Panc1 (cell line): ENCODE measurements around the gene IGFBP4. TPM values are rescaled to one million over a fixed set of nuclear protein-coding genes. Genes with fewer than 3 reads are reported as not detected.

ENCODE experiments used
- ATAC-seq: fragments of 200-7000 bp; cut with Tn5 transposase; 2 replicates; pipeline ENCODE4 v1.9.1; 2020; ENCODE audit warnings: mild to moderate bottlenecking, moderate library complexity
- BruUV-seq: library from RNA; stranded (reverse); fragments of 400-500 nt; replicated peaks from 2 replicates; lab custom pipeline; 2021; lab: Mats Ljungman, UMichigan
- CTCF ChIA-PET: fragments of 300-600 bp; sonication (Branson Sonifier 250); formaldehyde crosslinking; loops from one replicate; lab custom pipeline; 2022; ENCODE audit warnings: antibody characterized with exemption; lab: Charles Lee
- POLR2A ChIA-PET: fragments of 300-600 bp; sonication (Branson Sonifier 250); formaldehyde crosslinking; loops from one replicate; lab custom pipeline; 2022; ENCODE audit warnings: antibody characterized with exemption; lab: Charles Lee
- DNase-seq: peaks from one replicate; pipeline ENCODE4 v3.0.0-alpha.2; 2010; ENCODE audit warnings: low read depth, low spot score
- H3K27ac ChIP-seq: 2 replicates; pipeline ENCODE4 v1.5.1; 2011; ENCODE audit warnings: mild to moderate bottlenecking, low read length, inconsistent platforms
- H3K27me3 ChIP-seq: fragments of 200-500 bp; sonication (Bioruptor generic); 2 replicates; pipeline ENCODE4 v1.6.0; 2014; ENCODE audit warnings: low read length, inconsistent platforms; ENCODE audit not compliant: control insufficient read depth, insufficient read depth
- H3K36me3 ChIP-seq: fragments of 200-500 bp; sonication (Bioruptor generic); 2 replicates; pipeline ENCODE4 v1.5.1; 2014; ENCODE audit warnings: inconsistent platforms, mild to moderate bottlenecking, low read length, moderate library complexity; ENCODE audit not compliant: control insufficient read depth, insufficient read depth
- H3K4me1 ChIP-seq: 2 replicates; pipeline ENCODE4 v1.5.1; 2011; ENCODE audit warnings: inconsistent platforms, mild to moderate bottlenecking, low read length, moderate library complexity; ENCODE audit not compliant: control insufficient read depth, insufficient read depth
- H3K4me3 ChIP-seq, 2 experiments: 2 replicates each; pipeline ENCODE4 v1.5.1; 2011 to 2012; ENCODE audit warnings: low read depth in 2 of 2, low read length in 2 of 2, mild to moderate bottlenecking in 2 of 2, inconsistent platforms in 1 of 2, moderate library complexity in 1 of 2
- H3K9me3 ChIP-seq: fragments of 200-500 bp; sonication (Bioruptor generic); 2 replicates; pipeline ENCODE4 v1.5.1; 2014; ENCODE audit warnings: low read depth, mild to moderate bottlenecking, inconsistent platforms, low read length, moderate library complexity; ENCODE audit not compliant: control insufficient read depth, insufficient read depth
- POLR2AphosphoS5 ChIP-seq: IDR thresholded peaks from 2 replicates; pipeline ENCODE4 v1.6.1; 2012; ENCODE audit warnings: mild to moderate bottlenecking, low read depth, low read length, moderate library complexity
- REST ChIP-seq, 2 experiments: IDR thresholded peaks; 2 replicates each; pipeline ENCODE4 v1.6.1; 2011 to 2012; ENCODE audit warnings: low read depth in 2 of 2, control low read depth in 1 of 2, low read length in 1 of 2, mild to moderate bottlenecking in 1 of 2, moderate library complexity in 1 of 2; ENCODE audit not compliant: insufficient read depth in 1 of 2
- SIN3A ChIP-seq: IDR thresholded peaks from 2 replicates; pipeline ENCODE4 v1.6.1; 2012; ENCODE audit warnings: low read depth, mild to moderate bottlenecking, low read length, moderate library complexity, borderline replicate concordance; ENCODE audit not compliant: insufficient read depth
- TCF7L2 ChIP-seq: IDR thresholded peaks from 2 replicates; pipeline ENCODE4 v1.6.1; 2011; ENCODE audit warnings: mild to moderate bottlenecking, low read depth, low read length, inconsistent platforms
- in situ Hi-C: cut with HindIII; loops from 2 replicates; pipeline ENCODE4 v1.10.0; 2016; ENCODE audit warnings: low sequenced_read_pairs, low pct_unique_long_range_greater_than_20kb
- intact Hi-C: fragments of 100-400 bp; cut with micrococcal nuclease; formaldehyde crosslinking; loops from one replicate; pipeline ENCODE4 v1.10.0; 2022; ENCODE audit not compliant: unreplicated experiment
- total RNA-seq: library from RNA; stranded (reverse); gene quantifications from one replicate; pipeline ENCODE4 v1.2.1, GENCODE V29; 2021; ENCODE audit not compliant: unreplicated experiment
- TF ChIP-seq, protein P1 (sequence below): fragments of 450-650 bp; IDR thresholded peaks from 2 replicates; pipeline ENCODE4 v1.5.1; 2017; ENCODE audit warnings: mild to moderate bottlenecking

Gene IGFBP4
- total RNA-seq, 1 experiment from 2014 or later: 27.1 TPM

GRCh38 chr17:40480501-40481003, 37.3 kb downstream of the IGFBP4 start:
- ChIA-PET CTCF (interaction anchor here (0.7 kb wide), 1 partner anchor 9 kb away, joined by 3 read pairs; no protein-coding TSS in a partner anchor), POLR2A (no interaction called here)
- in situ Hi-C loops (no loop called here), intact Hi-C loops (no loop called here)
- H3K9me3 ChIP-seq: no peaks in the 10 kb centered on the region
- no peak overlapping the region for H3K4me3 ChIP-seq
- no peak for ATAC-seq
- TF ChIP-seq SIN3A (no peak), REST (IDR thresholded peaks at IDR 0.05; ENCODE audit: insufficient read depth in 1 of 2, low read depth in 2 of 2, low read length in 1 of 2) (no peak), POLR2AphosphoS5 (no peak), TCF7L2 (no peak)
- TF ChIP-seq, protein P1, sequence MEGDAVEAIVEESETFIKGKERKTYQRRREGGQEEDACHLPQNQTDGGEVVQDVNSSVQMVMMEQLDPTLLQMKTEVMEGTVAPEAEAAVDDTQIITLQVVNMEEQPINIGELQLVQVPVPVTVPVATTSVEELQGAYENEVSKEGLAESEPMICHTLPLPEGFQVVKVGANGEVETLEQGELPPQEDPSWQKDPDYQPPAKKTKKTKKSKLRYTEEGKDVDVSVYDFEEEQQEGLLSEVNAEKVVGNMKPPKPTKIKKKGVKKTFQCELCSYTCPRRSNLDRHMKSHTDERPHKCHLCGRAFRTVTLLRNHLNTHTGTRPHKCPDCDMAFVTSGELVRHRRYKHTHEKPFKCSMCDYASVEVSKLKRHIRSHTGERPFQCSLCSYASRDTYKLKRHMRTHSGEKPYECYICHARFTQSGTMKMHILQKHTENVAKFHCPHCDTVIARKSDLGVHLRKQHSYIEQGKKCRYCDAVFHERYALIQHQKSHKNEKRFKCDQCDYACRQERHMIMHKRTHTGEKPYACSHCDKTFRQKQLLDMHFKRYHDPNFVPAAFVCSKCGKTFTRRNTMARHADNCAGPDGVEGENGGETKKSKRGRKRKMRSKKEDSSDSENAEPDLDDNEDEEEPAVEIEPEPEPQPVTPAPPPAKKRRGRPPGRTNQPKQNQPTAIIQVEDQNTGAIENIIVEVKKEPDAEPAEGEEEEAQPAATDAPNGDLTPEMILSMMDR: no peak
- DNase-seq: no peak
- no peaks in the 10 kb centered on the region for H3K4me1 ChIP-seq
- BruUV-seq: no TSS peak
- no peaks in the 10 kb centered on the region for H3K27me3 ChIP-seq
- no peaks in the 10 kb centered on the region for H3K36me3 ChIP-seq
- H3K27ac ChIP-seq: no peak overlapping the region

DNA sequence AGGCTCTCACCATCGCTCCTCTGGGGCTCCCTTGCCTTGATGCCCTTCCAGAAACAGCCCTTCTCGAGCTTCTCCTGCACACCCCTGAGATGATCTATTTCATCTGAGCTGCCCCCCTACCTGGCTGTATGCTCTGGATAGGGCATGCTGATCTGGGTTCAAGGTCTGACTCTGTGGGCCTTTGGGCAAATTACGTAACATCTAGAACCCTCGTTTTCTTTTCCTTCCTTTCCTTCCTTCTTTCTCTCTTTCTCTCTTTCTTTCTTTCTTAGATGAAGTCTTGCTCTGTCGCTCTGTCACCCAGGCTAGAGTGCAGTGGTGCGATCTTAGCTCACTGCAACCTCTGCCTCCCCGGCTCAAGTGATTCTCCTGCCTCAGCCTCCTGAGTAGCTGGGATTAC, 37.9 kb downstream of the IGFBP4 start:
- Histone ChIP-seq H3K9me3 (no peaks in the 10 kb centered on the region), H3K4me1 (no peaks in the 10 kb centered on the region), H3K27ac (no peak overlapping the region), H3K36me3 (no peaks in the 10 kb centered on the region), H3K4me3 (no peak overlapping the region), H3K27me3 (no peaks in the 10 kb centered on the region)
- no peak for ATAC-seq
- BruUV-seq: no TSS peak
- DNase-seq: no peak
- ChIA-PET CTCF (interaction anchor here (0.5 to 0.7 kb wide), 2 partner anchors 9 to 60 kb away, joined by 3 read pairs; no protein-coding TSS in a partner anchor), POLR2A (no interaction called here)
- intact Hi-C loops (no loop called here), in situ Hi-C loops (no loop called here)
- TF ChIP-seq, protein P1: no peak
- TF ChIP-seq POLR2AphosphoS5: no peak
